Esophagus squamous epithelium (tissue), 5 donors: ENCODE measurements around the gene RIOK1. TPM values are rescaled to one million over a fixed set of nuclear protein-coding genes. Genes with fewer than 3 reads are reported as not detected.
A peak's percentile ranks its signal among the peaks of the same experiment; 100 is the strongest.
"Not testable (repeated sequence)": the region's sequence is repeated elsewhere in the genome, so short reads cannot be mapped to it uniquely, and the experiment has no call there.

Source experiments
- DNase-seq: peaks from one replicate; lab custom pipeline; 2025; lab: John Stamatoyannopoulos, UW
- H3K27ac ChIP-seq, 4 donors: fragments of 200-600 bp; sonication (generic); one replicate each; pipeline ENCODE4 v1.5.1; 2016 to 2019; ENCODE audit warnings: mild to moderate bottlenecking in 1 of 4
- H3K27me3 ChIP-seq, 4 donors: fragments of 200-600 bp; sonication (generic); 1 replicate in 3 of 4; 2 replicates in 1 of 4; pipeline versions ENCODE4 v1.5.1 to v1.6.0; 2017 to 2021; ENCODE audit warnings: antibody characterized with exemption in 1 of 4
- H3K36me3 ChIP-seq, 3 donors: fragments of 200-600 bp; sonication (generic); one replicate each; pipeline ENCODE4 v1.5.1; 2016 to 2019
- H3K4me1 ChIP-seq, 3 donors: fragments of 200-600 bp; sonication (generic); one replicate each; pipeline ENCODE4 v1.5.1; 2017 to 2019
- H3K4me3 ChIP-seq, 4 donors: fragments of 200-600 bp; sonication (generic); 1 replicate in 3 of 4; 2 replicates in 1 of 4; pipeline ENCODE4 v1.5.1; 2016 to 2019; ENCODE audit warnings: mild to moderate bottlenecking in 2 of 4, moderate library complexity in 1 of 4
- H3K9me3 ChIP-seq, 3 donors: fragments of 200-600 bp; sonication (generic); one replicate each; pipeline ENCODE4 v1.5.1; 2016 to 2019
- CTCF ChIP-seq, 6 experiments: fragments of 450-650 bp in 4 of 6; fragments of 200-600 bp in 2 of 6; sonication (generic) in 2 of 6; IDR thresholded peaks; one replicate each; pipeline ENCODE4 v1.5.1; 2016 to 2019; ENCODE audit warnings: antibody characterized with exemption in 6 of 6, mild to moderate bottlenecking in 4 of 6, moderate library complexity in 4 of 6
- POLR2A ChIP-seq, 4 donors: fragments of 450-650 bp; IDR thresholded peaks; one replicate each; pipeline ENCODE4 v1.6.1; 2017; ENCODE audit warnings: antibody characterized with exemption in 4 of 4, mild to moderate bottlenecking in 4 of 4, moderate library complexity in 3 of 4
- WGBS, 2 donors: methylation state at CpG; one replicate each; pipeline ENCODE4 v1.1.5; 2018; 5-methylcytosine and 5-hydroxymethylcytosine counted together
- intact Hi-C: fragments of 100-400 bp; cut with DNase I; formaldehyde crosslinking; loops from one replicate; pipeline ENCODE4 v1.15.0; 2022
- total RNA-seq, 4 donors: library from RNA; depleted of rRNA; stranded (reverse); fragments of >200 nt; gene quantifications; one replicate each; pipeline ENCODE4 v1.1.0, GENCODE V29; 2016
- donor health status: DM: yes; HTN: yes; CAD: no.

The RIOK1 gene
- total RNA-seq = 10 to 100 TPM in 3 of 4 donors, 1 to 10 TPM in 1; 9.3 to 28.2 (median 22.9) TPM

DNA sequence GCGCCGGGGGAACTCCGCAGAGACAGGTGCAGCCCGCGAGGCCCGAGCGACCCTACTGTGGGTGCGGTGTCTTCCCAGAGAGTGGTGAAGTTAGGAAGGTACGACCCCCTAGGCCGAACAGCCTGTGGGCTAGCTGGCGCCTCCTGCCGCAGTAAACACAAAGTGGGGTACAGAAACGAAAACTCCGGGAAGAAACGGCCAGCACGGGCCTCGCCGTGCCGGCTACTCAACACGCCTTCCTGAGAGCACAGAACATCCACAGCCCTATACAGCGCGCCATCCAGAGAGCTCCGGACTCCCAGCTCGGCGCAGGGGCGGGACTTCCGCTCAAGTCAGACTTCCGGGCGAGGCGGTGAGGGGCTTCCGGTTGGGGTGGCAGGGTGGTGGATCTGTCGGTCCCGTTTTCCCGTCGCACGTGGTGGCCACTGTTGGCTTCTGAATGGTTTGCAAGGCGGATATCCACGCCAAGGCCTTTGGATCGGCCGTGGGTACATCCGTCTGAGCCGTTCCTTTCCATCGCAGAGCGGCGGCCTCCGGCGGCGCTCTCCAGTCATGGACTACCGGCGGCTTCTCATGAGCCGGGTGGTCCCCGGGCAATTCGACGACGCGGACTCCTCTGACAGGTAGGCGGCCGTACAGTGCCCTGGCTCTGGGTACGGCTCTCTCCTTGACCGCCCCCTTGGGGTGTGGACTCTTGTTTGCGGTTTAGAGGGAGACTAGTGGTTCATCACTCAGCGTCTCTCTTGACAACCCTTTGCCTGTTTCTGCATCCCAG lies at the start of gene RIOK1, which contains the start of gene CAGE1:
RIOK1 (plus strand) TSS at position 358 of the 775 bp plus-strand sequence; CDS start at position 553, 195 bp downstream.
CAGE1 (minus strand) TSS at position 292 of the 775 bp plus-strand sequence. CDS start 2,569 bp downstream, outside the sequence.
- H3K4me1 ChIP-seq = peaks cover 19 to 44% (median 24%) of the 10 kb centered on the region in 3 donors
- peak within 1 kb of the TSS; percentile 62 to 96 (median 83) for H3K4me3 ChIP-seq
- WGBS, 2 donors = 0% methylated on average over 6 to 31 of the region's 62 CpGs
- DNase-seq = peak; percentile 84
- H3K36me3 ChIP-seq = peaks cover 0 to 21% (median 0%) of the 10 kb centered on the region in 3 donors
- peak within 1 kb of the TSS; percentile 89 to 97 (median 96) for H3K27ac ChIP-seq
- H3K9me3 ChIP-seq = no peaks in the 10 kb centered on the region
- no peaks in the 10 kb centered on the region for H3K27me3 ChIP-seq
- intact Hi-C loops = loop anchor here (10.0 kb wide), 1 partner anchor 75 kb away; the partner anchor contains the start of gene SSR1
- TF ChIP-seq POLR2A (IDR thresholded peaks at IDR 0.05) = peak in 3 of 4 donors; percentile 76 to 86 (median 78)
- peak in 4 of 6 experiments; percentile 2 to 24 (median 14) for TF ChIP-seq CTCF (IDR thresholded peaks at IDR 0.05)

GRCh38 chr6:7341271-7341670 lies 48.3 kb upstream of the RIOK1 start:
- TF ChIP-seq CTCF (IDR thresholded peaks at IDR 0.05) = no peak
- Histone ChIP-seq H3K4me3 (no peak overlapping the region), H3K27ac (no peak overlapping the region), H3K27me3 (peaks cover 0 to 4% (median 0%) of the 10 kb centered on the region in 4 donors), H3K36me3 (no peaks in the 10 kb centered on the region), H3K9me3 (no peaks in the 10 kb centered on the region), H3K4me1 (no peaks in the 10 kb centered on the region)
- WGBS, 2 donors = 90 to 100% methylated on average over 2 to 3 of the region's 3 CpGs
- intact Hi-C loops = no loop called here
- DNase-seq = no peak

DNA sequence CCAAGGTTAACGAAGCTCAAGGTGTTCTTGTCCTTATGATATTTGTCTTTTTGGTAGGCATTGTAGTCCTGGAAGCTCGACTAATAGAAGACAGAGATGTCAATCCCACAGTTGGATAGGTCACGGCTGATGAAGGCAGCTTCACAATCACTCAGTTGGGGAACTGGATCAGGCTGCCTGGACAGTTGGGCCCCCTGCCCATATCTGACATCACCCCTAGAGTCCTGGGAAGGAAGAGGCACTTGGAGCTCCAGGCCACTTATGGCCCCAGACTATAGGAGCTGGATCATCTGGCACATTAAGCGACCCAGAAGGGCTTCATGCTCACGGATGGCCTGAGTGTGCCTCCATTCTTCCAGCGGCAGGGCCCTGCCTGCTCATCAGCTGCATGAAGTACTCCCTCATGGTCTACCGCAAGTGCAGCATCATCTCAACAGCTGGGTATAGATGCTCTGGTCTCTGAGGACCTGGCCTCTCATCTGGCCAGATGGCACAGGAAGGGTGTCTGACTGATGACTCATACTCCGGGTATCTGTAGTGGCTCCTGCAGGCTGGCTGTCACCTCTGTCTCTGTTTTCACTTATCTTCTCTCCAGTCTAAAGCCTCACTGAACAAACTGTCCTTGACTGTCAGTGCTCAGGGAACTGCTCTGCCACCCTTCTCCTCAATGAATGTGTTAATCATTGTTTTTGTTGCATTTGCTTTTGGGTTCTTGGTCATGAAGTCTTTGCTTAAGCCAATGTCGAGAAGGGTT lies 47.4 kb upstream of the RIOK1 start:
- no peak overlapping the region for H3K27ac ChIP-seq
- TF ChIP-seq POLR2A (IDR thresholded peaks at IDR 0.05) (no peak), CTCF (IDR thresholded peaks at IDR 0.05) (no peak)
- H3K9me3 ChIP-seq = no peaks in the 10 kb centered on the region
- H3K27me3 ChIP-seq = peaks cover 0 to 4% (median 0%) of the 10 kb centered on the region in 4 donors
- no peak overlapping the region for H3K4me3 ChIP-seq
- 72 to 85% methylated on average over 4 to 9 of the region's 9 CpGs for WGBS, 2 donors
- intact Hi-C loops = no loop called here
- H3K36me3 ChIP-seq = no peaks in the 10 kb centered on the region
- peaks cover 0 to 3% (median 0%) of the 10 kb centered on the region in 3 donors for H3K4me1 ChIP-seq
- no peak for DNase-seq

DNA sequence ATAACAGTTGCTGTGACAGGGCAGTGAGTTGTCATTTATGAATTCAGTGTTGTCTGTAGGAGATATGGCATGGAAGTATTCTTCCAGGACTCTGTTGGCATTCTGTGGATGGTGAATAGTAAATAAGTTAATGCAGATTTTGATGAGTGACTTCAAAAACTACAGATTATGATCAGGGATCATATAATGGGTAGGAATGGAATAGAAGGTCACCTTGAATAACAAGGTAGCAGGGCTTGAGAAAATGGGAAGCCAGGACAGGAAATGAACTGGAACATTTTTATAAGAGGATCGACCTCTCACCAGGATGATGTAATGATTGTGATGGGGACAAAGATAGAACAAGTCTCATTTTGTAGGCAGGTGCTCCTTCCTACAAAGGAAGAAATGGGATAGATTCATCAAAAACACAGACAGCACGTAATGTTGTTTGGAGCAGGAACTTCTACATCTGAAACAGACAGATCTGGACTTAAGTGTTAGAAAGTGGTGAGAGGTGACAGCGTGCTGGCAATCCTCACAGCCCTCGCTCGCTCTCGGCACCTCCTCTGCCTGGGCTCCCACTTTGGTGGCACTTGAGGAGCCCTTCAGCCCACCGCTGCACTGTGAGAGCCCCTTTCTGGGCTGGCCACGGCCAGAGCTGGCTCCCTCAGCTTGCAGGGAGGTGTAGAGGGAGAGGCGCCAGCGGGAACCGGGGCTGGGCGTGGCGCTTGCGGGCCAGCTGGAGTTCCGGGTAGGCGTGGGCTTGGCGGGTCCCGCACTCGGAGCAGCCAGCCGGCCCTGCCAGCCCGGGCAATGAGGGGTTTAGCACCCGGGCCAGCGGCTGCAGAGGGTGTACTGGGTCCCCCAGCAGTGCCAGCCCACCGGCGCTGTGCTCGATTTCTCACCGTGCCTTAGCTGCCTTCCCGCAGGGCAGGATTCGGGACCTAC lies 45.8 kb upstream of the RIOK1 start:
- H3K9me3 ChIP-seq = no peaks in the 10 kb centered on the region
- WGBS, 2 donors = 74 to 77% methylated on average over 11 to 18 of the region's 29 CpGs
- no peak for DNase-seq
- no peaks in the 10 kb centered on the region for H3K36me3 ChIP-seq
- TF ChIP-seq POLR2A (IDR thresholded peaks at IDR 0.05) (no peak), CTCF (IDR thresholded peaks at IDR 0.05) (no peak)
- H3K4me3 ChIP-seq = peak overlapping the region in 1 of 4 donors; percentile 8
- H3K4me1 ChIP-seq = peaks cover 0 to 14% (median 6%) of the 10 kb centered on the region in 3 donors
- peaks cover 0 to 4% (median 0%) of the 10 kb centered on the region in 4 donors for H3K27me3 ChIP-seq
- intact Hi-C loops = no loop called here
- H3K27ac ChIP-seq = no peak overlapping the region

GRCh38 chr6:7344773-7345450 lies 44.7 kb upstream of the RIOK1 start:
- intact Hi-C loops, H3K27ac ChIP-seq, H3K36me3 ChIP-seq, H3K9me3 ChIP-seq, DNase-seq, H3K4me3 ChIP-seq, H3K27me3 ChIP-seq: not testable (repeated sequence)
- 84 to 90% methylated on average over 6 to 9 of the region's 10 CpGs for WGBS, 2 donors
- peaks cover 0 to 14% (median 6%) of the 10 kb centered on the region in 3 donors for H3K4me1 ChIP-seq

- H3K9me3 ChIP-seq, intact Hi-C loops, DNase-seq, H3K36me3 ChIP-seq, H3K27me3 ChIP-seq, H3K4me3 ChIP-seq: not testable (repeated sequence)
- WGBS, 2 donors = 14 to 33% methylated on average over 1 of the region's 2 CpGs
- Histone ChIP-seq H3K4me1 (peaks cover 0 to 14% (median 6%) of the 10 kb centered on the region in 3 donors), H3K27ac (peak overlapping the region; percentile 58 to 75 (median 64))
These were observed 42.0 kb upstream of the RIOK1 start for GRCh38 chr6:7347551-7347997.

- 86 to 88% methylated on average over 1 of the region's 1 CpG for WGBS, 2 donors
- H3K4me1 ChIP-seq = peaks cover 0 to 14% (median 6%) of the 10 kb centered on the region in 3 donors
- intact Hi-C loops, DNase-seq, H3K9me3 ChIP-seq, H3K27ac ChIP-seq, H3K27me3 ChIP-seq, H3K4me3 ChIP-seq, H3K36me3 ChIP-seq: not testable (repeated sequence)
These were observed 39.0 kb upstream of the RIOK1 start for GRCh38 chr6:7350591-7350990.
